OCI-LY7 (cell line): Measurements from ENCODE around the gene KIF2B. TPM values are rescaled to one million over a fixed set of nuclear protein-coding genes. Genes with fewer than 3 reads are reported as not detected.

Experiments used
- Bru-seq: library from RNA; stranded (reverse); fragments of 400-500 nt; gene quantifications from one replicate; lab custom pipeline; 2021; lab: Mats Ljungman, UMichigan
- BruChase-seq, 2 experiments: library from RNA; stranded (reverse); fragments of 400-500 nt; gene quantifications; one replicate each; lab custom pipeline; 2021; lab: Mats Ljungman, UMichigan
- BruUV-seq: library from RNA; stranded (reverse); fragments of 400-500 nt; replicated peaks from 2 replicates; lab custom pipeline; 2021; lab: Mats Ljungman, UMichigan
- CTCF ChIA-PET: fragments of 300-600 bp; sonication (Branson Sonifier 250); formaldehyde crosslinking; loops from one replicate; lab custom pipeline; 2022; ENCODE audit warnings: antibody characterized with exemption; ENCODE audit not compliant: unreplicated experiment; lab: Charles Lee
- POLR2A ChIA-PET: fragments of 300-600 bp; sonication (Branson Sonifier 250); formaldehyde crosslinking; loops from one replicate; lab custom pipeline; 2022; ENCODE audit warnings: antibody characterized with exemption; lab: Charles Lee
- DNase-seq: peaks from one replicate; pipeline ENCODE4 v3.0.0-alpha.2; 2015; ENCODE audit warnings: low spot score
- H2AFZ ChIP-seq: fragments of 200-600 bp; sonication (generic), shearing (Covaris generic); 2 replicates; pipeline ENCODE4 v1.6.1; 2014; ENCODE audit warnings: mild to moderate bottlenecking, antibody characterized with exemption, low read length, moderate library complexity
- H3K27ac ChIP-seq: fragments of 200-600 bp; sonication (generic); 2 replicates; pipeline ENCODE4 v1.5.1; 2014; ENCODE audit warnings: mixed run types, low read depth, mild to moderate bottlenecking, moderate library complexity, low read length, inconsistent platforms; ENCODE audit not compliant: poor library complexity, severe bottlenecking
- H3K36me3 ChIP-seq: fragments of 200-600 bp; sonication (generic); 2 replicates; pipeline ENCODE4 v1.6.1; 2014; ENCODE audit warnings: mild to moderate bottlenecking, antibody characterized with exemption, low read length, moderate library complexity, mixed read lengths; ENCODE audit not compliant: insufficient read depth
- H3K4me1 ChIP-seq: fragments of 200-600 bp; sonication (generic); 2 replicates; pipeline ENCODE4 v1.5.1; 2014; ENCODE audit warnings: mild to moderate bottlenecking, low read length; ENCODE audit not compliant: insufficient read depth, poor library complexity, severe bottlenecking
- H3K4me2 ChIP-seq: fragments of 200-600 bp; sonication (generic); 2 replicates; pipeline ENCODE4 v1.6.1; 2014; ENCODE audit warnings: mild to moderate bottlenecking, low read length
- H3K4me3 ChIP-seq: fragments of 200-600 bp; sonication (generic); 2 replicates; pipeline ENCODE4 v1.5.1; 2014; ENCODE audit warnings: mild to moderate bottlenecking, low read depth, low read length; ENCODE audit not compliant: poor library complexity, severe bottlenecking
- H3K79me2 ChIP-seq: fragments of 200-600 bp; sonication (generic); 2 replicates; pipeline ENCODE4 v1.6.1; 2016; ENCODE audit warnings: low read depth, mild to moderate bottlenecking, low read length, moderate library complexity, mixed read lengths; ENCODE audit not compliant: insufficient read depth
- H3K9me2 ChIP-seq: fragments of 200-600 bp; sonication (generic); 2 replicates; pipeline ENCODE4 v1.6.1; 2016; ENCODE audit warnings: mild to moderate bottlenecking, low read length, mixed read lengths; ENCODE audit not compliant: insufficient read depth
- H3K9me3 ChIP-seq: fragments of 200-600 bp; sonication (generic); 2 replicates; pipeline ENCODE4 v1.6.1; 2014; ENCODE audit warnings: mild to moderate bottlenecking, mixed run types, low read length, mixed read lengths
- H4K20me1 ChIP-seq: fragments of 200-600 bp; sonication (generic); 2 replicates; pipeline ENCODE4 v1.6.1; 2014; ENCODE audit warnings: mild to moderate bottlenecking, antibody characterized with exemption, low read length, moderate library complexity, mixed read lengths; ENCODE audit not compliant: insufficient read depth
- EZH2phosphoT487 ChIP-seq: fragments of 200-600 bp; sonication (generic); IDR thresholded peaks from 2 replicates; pipeline ENCODE4 v1.6.1; 2018; ENCODE audit warnings: low read depth, borderline replicate concordance, mild to moderate bottlenecking, mixed run types, antibody characterized with exemption, low read length, moderate library complexity, mixed read lengths
- intact Hi-C: fragments of 100-400 bp; cut with micrococcal nuclease; formaldehyde crosslinking; loops from one replicate; pipeline ENCODE4 v1.10.0; 2022; ENCODE audit not compliant: unreplicated experiment
- long read RNA-seq: library from polyadenylated mRNA; stranded (forward); transcript quantifications from one replicate; pipeline ENCODE4 v2.0.0, GENCODE V29; 2022
- total RNA-seq, 2 experiments: library from RNA; depleted of rRNA in 1 of 2; stranded (reverse); fragments of >200 nt in 1 of 2; shearing (Covaris generic) in 1 of 2; gene quantifications; 2 replicates each; pipeline ENCODE4 v1.2.3, GENCODE V29; 2014 to 2022
- TF ChIP-seq, protein P1 (sequence below): fragments of 200-600 bp; sonication (generic); conservative IDR thresholded peaks from 2 replicates; pipeline ENCODE4 v1.5.1; 2014; ENCODE audit warnings: mild to moderate bottlenecking, antibody characterized with exemption, low read length, moderate library complexity, mixed read lengths

Gene KIF2B
- total RNA-seq (2014; rRNA removed; shearing (Covaris generic)), result not detected in 2 replicates
- not detected in 2 replicates for total RNA-seq (2022)
- Bru-seq, nascent RNA, result not detected
- BruChase-seq, experiment 1, labeled RNA remaining after a 6-hour chase, result not detected
- not detected for BruChase-seq, experiment 2, labeled RNA remaining after a 2-hour chase
- long read RNA-seq, result 0 reads

DNA sequence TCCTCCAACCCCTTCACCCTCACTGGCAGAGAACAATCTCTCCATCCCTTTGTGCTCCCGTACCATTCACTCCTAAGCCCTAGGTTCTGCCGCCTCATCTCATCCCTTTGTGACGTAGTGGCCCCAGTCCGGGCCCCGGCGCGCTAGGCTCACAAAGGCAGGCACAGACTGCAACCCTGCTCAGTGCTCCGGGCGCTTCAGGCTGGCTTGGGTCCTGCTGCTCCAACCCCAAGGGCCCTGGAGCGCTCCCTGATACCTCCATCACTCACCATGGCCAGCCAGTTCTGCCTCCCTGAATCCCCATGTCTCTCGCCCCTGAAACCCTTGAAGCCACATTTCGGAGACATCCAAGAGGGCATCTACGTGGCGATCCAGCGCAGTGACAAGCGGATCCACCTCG is at the start of gene KIF2B:
KIF2B (plus strand) TSS at position 164 of the 400 bp plus-strand sequence; CDS start at position 271, 107 bp downstream.
- no peaks in the 10 kb centered on the region for H3K9me3 ChIP-seq
- no peaks in the 10 kb centered on the region for H3K4me1 ChIP-seq
- H3K4me3 ChIP-seq, result no peak within 1 kb of the TSS
- CTCF ChIA-PET, result no interaction called here
- no peak within 1 kb of the TSS for H3K27ac ChIP-seq
- H3K4me2 ChIP-seq, result no peak within 1 kb of the TSS
- H3K36me3 ChIP-seq, result no peaks in the 10 kb centered on the region
- no TSS peak for BruUV-seq
- DNase-seq, result no peak
- TF ChIP-seq EZH2phosphoT487, result no peak
- TF ChIP-seq, protein P1, sequence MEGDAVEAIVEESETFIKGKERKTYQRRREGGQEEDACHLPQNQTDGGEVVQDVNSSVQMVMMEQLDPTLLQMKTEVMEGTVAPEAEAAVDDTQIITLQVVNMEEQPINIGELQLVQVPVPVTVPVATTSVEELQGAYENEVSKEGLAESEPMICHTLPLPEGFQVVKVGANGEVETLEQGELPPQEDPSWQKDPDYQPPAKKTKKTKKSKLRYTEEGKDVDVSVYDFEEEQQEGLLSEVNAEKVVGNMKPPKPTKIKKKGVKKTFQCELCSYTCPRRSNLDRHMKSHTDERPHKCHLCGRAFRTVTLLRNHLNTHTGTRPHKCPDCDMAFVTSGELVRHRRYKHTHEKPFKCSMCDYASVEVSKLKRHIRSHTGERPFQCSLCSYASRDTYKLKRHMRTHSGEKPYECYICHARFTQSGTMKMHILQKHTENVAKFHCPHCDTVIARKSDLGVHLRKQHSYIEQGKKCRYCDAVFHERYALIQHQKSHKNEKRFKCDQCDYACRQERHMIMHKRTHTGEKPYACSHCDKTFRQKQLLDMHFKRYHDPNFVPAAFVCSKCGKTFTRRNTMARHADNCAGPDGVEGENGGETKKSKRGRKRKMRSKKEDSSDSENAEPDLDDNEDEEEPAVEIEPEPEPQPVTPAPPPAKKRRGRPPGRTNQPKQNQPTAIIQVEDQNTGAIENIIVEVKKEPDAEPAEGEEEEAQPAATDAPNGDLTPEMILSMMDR, result no peak
- POLR2A ChIA-PET, result no interaction called here
- intact Hi-C loops, result no loop called here
- H4K20me1 ChIP-seq, result no peaks in the 10 kb centered on the region
- H3K79me2 ChIP-seq, result no peaks in the 10 kb centered on the region
- H3K9me2 ChIP-seq, result no peaks in the 10 kb centered on the region
- H2AFZ ChIP-seq, result no peak within 1 kb of the TSS

DNA sequence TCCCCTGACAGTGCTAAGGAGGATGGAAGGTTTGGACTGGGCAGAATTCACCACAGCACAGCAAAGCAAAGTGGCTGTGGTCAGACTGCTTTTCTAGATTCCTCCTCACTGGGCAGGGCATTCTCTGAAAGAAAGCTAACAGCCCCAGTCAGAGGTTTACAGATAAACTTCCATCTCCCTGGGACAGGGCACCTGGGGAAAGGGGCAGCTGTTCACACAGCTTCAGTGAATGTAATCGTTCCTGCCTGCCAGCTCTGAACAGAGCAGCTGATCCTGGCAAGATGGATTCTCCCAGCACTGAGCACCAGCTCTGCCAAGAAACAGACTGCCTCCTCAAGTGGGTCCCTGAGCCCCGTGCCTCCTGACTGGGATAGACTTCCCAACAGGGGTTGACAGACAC is 42.4 kb upstream of the KIF2B start:
- Histone ChIP-seq H3K27ac (no peak overlapping the region), H3K4me3 (no peak overlapping the region), H3K4me1 (no peaks in the 10 kb centered on the region), H3K36me3 (no peaks in the 10 kb centered on the region), H3K9me2 (no peaks in the 10 kb centered on the region), H2AFZ (no peak overlapping the region), H3K9me3 (no peaks in the 10 kb centered on the region), H3K79me2 (no peaks in the 10 kb centered on the region), H4K20me1 (no peaks in the 10 kb centered on the region), H3K4me2 (no peak overlapping the region)
- intact Hi-C loops, result no loop called here
- no peak for DNase-seq
- ChIA-PET POLR2A (no interaction called here), CTCF (no interaction called here)
- no TSS peak for BruUV-seq
- TF ChIP-seq, protein P1, result no peak
- TF ChIP-seq EZH2phosphoT487, result no peak

DNA sequence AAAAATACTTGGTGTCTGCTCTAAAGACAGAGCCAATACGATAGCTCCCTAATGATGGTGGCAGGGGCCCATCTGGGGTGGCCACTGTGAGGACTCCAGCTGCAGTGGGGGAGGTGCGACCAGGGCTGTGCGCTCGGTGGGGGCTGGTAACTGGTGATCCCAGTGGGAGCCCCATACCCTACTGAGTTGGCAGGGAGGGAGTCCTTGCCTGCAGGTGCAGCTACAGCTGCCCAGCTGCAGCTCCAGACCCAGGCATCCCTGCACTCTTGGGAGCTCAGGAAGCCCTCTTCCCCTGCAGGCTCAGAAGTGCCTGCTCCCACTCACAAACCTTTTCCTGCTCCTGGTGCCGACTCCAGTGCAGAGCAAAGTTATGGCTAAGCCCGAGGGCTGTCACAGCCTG is 31.2 kb upstream of the KIF2B start:
- intact Hi-C loops, result no loop called here
- no peaks in the 10 kb centered on the region for H4K20me1 ChIP-seq
- no peak overlapping the region for H3K4me2 ChIP-seq
- no peak overlapping the region for H2AFZ ChIP-seq
- H3K9me2 ChIP-seq, result no peaks in the 10 kb centered on the region
- no peaks in the 10 kb centered on the region for H3K4me1 ChIP-seq
- H3K79me2 ChIP-seq, result no peaks in the 10 kb centered on the region
- no TSS peak for BruUV-seq
- H3K9me3 ChIP-seq, result no peaks in the 10 kb centered on the region
- no peaks in the 10 kb centered on the region for H3K36me3 ChIP-seq
- no peak overlapping the region for H3K27ac ChIP-seq
- ChIA-PET CTCF (no interaction called here), POLR2A (no interaction called here)
- TF ChIP-seq, protein P1, result no peak
- no peak for TF ChIP-seq EZH2phosphoT487
- DNase-seq, result no peak
- H3K4me3 ChIP-seq, result no peak overlapping the region
